ENCODE data around the gene PAGR1. TPM values are rescaled to one million over a fixed set of nuclear protein-coding genes. Genes with fewer than 3 reads are reported as not detected.

The PAGR1 gene
- total and polyA plus RNA-seq, 10 of the 15 experiments (the other 5 are each of a cell fraction or from before 2014, with no cell fraction given): 1.1 to 57.7 (median 23.4) TPM

DNA sequence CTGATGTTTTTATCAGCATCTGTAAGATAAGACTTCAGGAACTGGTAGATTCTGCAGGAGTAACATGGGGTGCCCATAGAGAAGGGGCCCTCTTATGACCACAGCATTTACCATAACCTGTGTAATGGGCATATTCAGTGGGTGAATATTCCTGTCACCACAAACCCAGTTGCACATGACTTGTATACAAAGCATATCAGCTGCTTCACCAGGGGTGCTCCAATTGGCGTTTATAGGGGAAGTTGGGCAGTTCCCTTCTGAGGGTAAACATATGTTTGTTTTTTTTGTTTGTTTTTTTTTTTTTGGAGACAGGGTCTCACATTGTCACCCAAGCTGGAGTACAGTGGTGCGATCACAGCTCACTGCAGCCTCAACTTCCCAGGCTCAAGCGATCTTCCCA, 49.4 kb upstream of the PAGR1 start:
- ChIA-PET CTCF (interaction anchor here (0.6 kb wide), 1 partner anchor 55 kb away, joined by 3 read pairs; no protein-coding TSS in a partner anchor), RAD21 (ENCODE audit: unreplicated experiment) (interaction anchor here (0.9 kb wide), 1 partner anchor 49 kb away, joined by 3 read pairs; the partner anchor contains the start of gene PAGR1), POLR2A (interaction anchor here (0.6 kb wide), 1 partner anchor 11 kb away, joined by 8 read pairs; no protein-coding TSS in a partner anchor), SMC1A (ENCODE audit: uncharacterized antibody, unreplicated experiment) (interaction anchor here (0.8 kb wide), 2 partner anchors 10 to 12 kb away, joined by 3 read pairs; no protein-coding TSS in a partner anchor)
- Histone ChIP-seq H2AFZ (ENCODE audit: control insufficient read depth, low read depth, low read length) (no peak overlapping the region), H3K27ac (ENCODE audit: control insufficient read depth, insufficient read depth) (no peak overlapping the region), H3K79me2 (ENCODE audit: control insufficient read depth, insufficient read depth, low read length) (no peaks in the 10 kb centered on the region), H3K4me3 (no peak overlapping the region), H4K20me1 (ENCODE audit: control insufficient read depth, insufficient read depth) (no peaks in the 10 kb centered on the region), H3K4me2 (ENCODE audit: control insufficient read depth, insufficient read depth) (no peak overlapping the region), H3K27me3 (replicated peaks in 1 of 2; ENCODE audit: control insufficient read depth in 2 of 2, insufficient read depth in 2 of 2, low read length in 1 of 2) (no peaks in the 10 kb centered on the region), H3K4me1 (ENCODE audit: control insufficient read depth, insufficient read depth, low read length) (no peaks in the 10 kb centered on the region), H3K9me3 (replicated peaks; ENCODE audit: control insufficient read depth, insufficient read depth, low read length) (no peaks in the 10 kb centered on the region), H3K9ac (ENCODE audit: control insufficient read depth, insufficient read depth, low read length) (no peak overlapping the region), H3K36me3 (ENCODE audit: control insufficient read depth in 2 of 2, insufficient read depth in 2 of 2, low read length in 1 of 2) (no peaks in the 10 kb centered on the region)
- no TSS peak for BruUV-seq (replicated peaks)
- TF ChIP-seq SUZ12 (IDR thresholded peaks at IDR 0.05; ENCODE audit: unreplicated experiment) (no peak), SMC3 (IDR thresholded peaks at IDR 0.05; ENCODE audit: borderline replicate concordance, low read length) (no peak), JUNB (IDR thresholded peaks at IDR 0.05) (no peak), NR2C2 (IDR thresholded peaks at IDR 0.05; ENCODE audit: borderline replicate concordance, control insufficient read depth, insufficient read length, low read depth) (no peak), MXI1 (IDR thresholded peaks at IDR 0.05; ENCODE audit: low read depth, low read length) (no peak), SREBF1 (IDR thresholded peaks at IDR 0.05; ENCODE audit: low read length) (no peak), LARP7 (IDR thresholded peaks at IDR 0.05) (no peak), GABPA (IDR thresholded peaks at IDR 0.05; ENCODE audit: low read depth) (no peak)
- TF ChIP-seq, protein P1, sequence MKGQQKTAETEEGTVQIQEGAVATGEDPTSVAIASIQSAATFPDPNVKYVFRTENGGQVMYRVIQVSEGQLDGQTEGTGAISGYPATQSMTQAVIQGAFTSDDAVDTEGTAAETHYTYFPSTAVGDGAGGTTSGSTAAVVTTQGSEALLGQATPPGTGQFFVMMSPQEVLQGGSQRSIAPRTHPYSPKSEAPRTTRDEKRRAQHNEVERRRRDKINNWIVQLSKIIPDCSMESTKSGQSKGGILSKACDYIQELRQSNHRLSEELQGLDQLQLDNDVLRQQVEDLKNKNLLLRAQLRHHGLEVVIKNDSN (IDR thresholded peaks at IDR 0.05; ENCODE audit: borderline replicate concordance, extremely low read length, insufficient read depth, low read depth, low read length): no peak
- TF ChIP-seq, protein P2, sequence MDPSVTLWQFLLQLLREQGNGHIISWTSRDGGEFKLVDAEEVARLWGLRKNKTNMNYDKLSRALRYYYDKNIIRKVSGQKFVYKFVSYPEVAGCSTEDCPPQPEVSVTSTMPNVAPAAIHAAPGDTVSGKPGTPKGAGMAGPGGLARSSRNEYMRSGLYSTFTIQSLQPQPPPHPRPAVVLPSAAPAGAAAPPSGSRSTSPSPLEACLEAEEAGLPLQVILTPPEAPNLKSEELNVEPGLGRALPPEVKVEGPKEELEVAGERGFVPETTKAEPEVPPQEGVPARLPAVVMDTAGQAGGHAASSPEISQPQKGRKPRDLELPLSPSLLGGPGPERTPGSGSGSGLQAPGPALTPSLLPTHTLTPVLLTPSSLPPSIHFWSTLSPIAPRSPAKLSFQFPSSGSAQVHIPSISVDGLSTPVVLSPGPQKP (IDR thresholded peaks at IDR 0.05; ENCODE audit: low read depth, low read length): no peak
- intact Hi-C loops (cut with micrococcal nuclease; ENCODE audit: unreplicated experiment): no loop called here
- DNase-seq (ENCODE audit: low read depth, low spot score) (no peak), ATAC-seq (no peak), FAIRE-seq (no peak)
- 63% methylated on average over 3 of the region's 3 CpGs for WGBS (ENCODE audit: insufficient coverage, insufficient replicate concordance, low lambda C conversion rate, missing lambda C conversion rate)
- in situ Hi-C loops (cut with MboI): no loop called here
